GM19239 (cell line): ENCODE results near the gene C13orf46.

ENCODE experiments used
- DNase-seq: peaks from one replicate; pipeline ENCODE4 v3.0.0; 2011; ENCODE audit warnings: low spot score; ENCODE audit not compliant: insufficient read length
- FAIRE-seq: peaks from 2 replicates; lab custom pipeline; 2011; peaks lifted over from hg19 to GRCh38; lab: Jason Lieb, UNC

The C13orf46 gene

GRCh38 chr13:113960276-113960948, 13.5 kb downstream of the C13orf46 start:
- DNase-seq (no peak), FAIRE-seq (no peak)

- no peak for DNase-seq
- FAIRE-seq = no peak
These were observed 14.7 kb downstream of the C13orf46 start for GRCh38 chr13:113959198-113959597.

- no peak for DNase-seq
- FAIRE-seq = no peak
These were observed 15.5 kb downstream of the C13orf46 start for GRCh38 chr13:113958373-113958772.

DNA sequence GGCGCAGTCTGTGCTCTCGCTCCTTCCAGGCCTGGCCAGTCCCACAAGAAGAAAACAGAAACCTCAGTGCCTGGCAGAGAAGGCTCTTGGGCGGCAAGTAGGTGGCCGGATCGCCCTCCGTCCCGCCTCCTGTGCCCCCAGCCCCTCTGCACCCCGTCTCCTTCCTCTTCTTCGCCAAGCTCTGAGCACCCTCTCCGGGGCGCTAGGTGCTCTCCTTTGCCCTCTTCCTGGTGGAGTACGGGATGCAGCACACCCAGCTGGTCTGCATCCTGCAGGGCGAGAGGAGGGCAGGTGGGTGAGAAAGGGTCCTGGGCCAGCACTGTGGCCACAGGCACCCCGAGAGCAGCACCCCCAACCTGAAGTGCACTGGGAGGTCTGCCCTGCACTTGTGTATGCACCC, 17.3 kb downstream of the C13orf46 start:
- no peak for DNase-seq
- no peak for FAIRE-seq

GRCh38 chr13:113955691-113956090, 18.2 kb downstream of the C13orf46 start:
- DNase-seq (no peak), FAIRE-seq (no peak)

- no peak for DNase-seq
- FAIRE-seq = no peak
These were observed 18.6 kb downstream of the C13orf46 start for GRCh38 chr13:113955235-113955634.

- DNase-seq = no peak
- no peak for FAIRE-seq
These were observed 19.6 kb downstream of the C13orf46 start for GRCh38 chr13:113954046-113954835.

DNA sequence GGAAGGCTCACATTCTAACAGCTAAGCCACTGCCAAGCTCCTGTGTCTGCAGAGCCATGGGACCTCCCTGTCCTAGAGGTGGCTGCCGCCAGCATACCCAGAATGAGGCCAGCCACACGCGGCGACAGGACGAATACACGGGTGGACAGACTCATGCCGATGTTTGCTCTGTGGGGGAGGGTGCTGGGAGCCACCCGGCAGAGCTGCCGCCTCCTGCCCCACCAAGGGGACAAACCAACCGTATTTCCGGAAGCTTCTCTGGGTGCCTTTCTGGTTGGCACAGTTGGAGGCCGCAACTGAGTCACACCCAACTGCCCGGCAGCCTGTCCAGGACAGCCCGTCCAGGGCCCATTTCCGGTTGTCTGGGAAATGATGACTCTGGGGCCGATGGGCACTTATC, 20.3 kb downstream of the C13orf46 start:
- FAIRE-seq = no peak
- no peak for DNase-seq

DNA sequence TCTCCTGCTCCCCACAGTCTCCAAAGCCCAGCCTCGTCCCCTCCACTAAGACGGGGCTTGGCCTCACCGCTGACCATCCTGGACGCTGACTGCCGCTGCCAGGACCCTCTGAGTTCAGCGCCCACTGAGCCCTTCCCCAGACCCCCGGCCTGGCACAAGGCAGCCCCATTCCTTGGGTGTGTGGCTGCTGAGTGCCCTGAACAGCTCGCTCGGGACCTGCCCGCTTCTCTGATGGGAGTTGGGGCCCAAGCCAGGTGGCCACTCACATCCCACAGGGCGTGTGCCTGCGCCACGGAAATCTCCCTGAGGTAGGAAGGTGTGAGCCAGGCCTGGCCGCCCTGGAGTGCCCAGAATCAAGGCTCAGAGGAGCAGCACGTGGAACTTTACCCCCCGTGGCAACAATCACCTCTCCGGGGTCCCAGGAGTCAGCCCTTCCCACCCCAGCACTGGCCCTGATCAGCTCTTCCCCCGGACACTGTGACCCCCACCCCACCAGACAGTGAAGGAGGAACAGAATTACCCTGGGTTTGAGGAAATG, 20.8 kb downstream of the C13orf46 start:
- FAIRE-seq (no peak), DNase-seq (no peak)

- DNase-seq (no peak), FAIRE-seq (no peak)
These were observed 21.5 kb downstream of the C13orf46 start for GRCh38 chr13:113952151-113952982.

DNA sequence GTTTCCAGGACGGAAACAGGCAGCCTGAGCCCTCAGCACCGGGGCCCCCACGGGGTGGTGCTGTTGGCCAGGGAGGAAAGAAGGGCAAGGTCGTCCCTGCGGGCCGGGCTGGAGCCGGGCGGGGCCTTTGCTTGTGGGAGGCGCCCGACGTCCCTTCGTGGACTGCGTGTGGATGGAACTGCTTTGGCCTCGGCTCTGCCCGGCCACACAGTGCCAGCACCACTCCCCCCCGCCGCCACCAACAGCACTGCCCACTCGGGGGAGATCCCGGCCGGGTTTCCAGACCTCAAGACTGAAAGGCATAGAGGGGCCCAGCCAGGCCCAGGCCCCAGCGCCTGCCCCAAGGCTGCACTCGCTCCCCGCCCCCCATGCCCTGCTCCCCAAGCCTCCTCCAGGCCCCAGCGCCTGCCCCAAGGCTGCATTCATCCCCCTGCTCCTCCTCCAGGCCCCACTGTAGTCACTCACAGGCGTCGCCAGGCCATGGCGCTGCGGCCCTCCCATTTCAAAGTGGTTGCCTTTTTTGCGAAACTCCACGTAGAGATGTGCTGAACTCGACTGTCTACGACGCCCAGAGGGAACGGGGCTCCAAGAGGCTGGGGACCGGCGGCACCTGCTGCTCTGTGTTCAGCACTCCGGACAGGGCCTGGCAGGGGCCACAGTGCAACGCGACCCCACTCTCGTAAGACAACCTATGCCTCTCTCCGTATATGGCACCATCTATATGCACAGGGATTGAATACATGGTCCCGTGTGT, 22.5 kb downstream of the C13orf46 start:
- DNase-seq (peak; percentile 97), FAIRE-seq (no peak)

GRCh38 chr13:113950451-113951245, 23.2 kb downstream of the C13orf46 start:
- DNase-seq (no peak), FAIRE-seq (no peak)

DNA sequence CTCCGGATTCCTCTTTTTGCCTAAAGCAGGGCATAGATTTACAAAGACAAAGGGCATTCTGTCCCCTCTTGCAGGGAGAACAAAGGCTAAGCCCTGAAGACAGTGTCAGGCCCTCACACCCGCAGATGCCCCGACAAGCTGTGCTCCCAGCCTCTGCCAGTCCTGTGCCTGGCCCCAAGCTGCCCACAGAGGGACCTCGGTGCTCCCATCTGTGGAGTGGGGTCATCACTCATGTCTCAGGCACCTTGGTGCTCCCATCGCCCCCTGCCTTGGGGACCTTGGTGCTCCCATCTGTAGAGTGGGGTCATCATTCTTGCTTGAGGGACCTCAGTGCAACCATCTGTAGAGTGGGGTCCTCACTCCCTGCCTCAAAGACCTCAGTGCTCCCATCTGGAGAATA, 24.3 kb downstream of the C13orf46 start:
- FAIRE-seq (no peak), DNase-seq (no peak)

DNA sequence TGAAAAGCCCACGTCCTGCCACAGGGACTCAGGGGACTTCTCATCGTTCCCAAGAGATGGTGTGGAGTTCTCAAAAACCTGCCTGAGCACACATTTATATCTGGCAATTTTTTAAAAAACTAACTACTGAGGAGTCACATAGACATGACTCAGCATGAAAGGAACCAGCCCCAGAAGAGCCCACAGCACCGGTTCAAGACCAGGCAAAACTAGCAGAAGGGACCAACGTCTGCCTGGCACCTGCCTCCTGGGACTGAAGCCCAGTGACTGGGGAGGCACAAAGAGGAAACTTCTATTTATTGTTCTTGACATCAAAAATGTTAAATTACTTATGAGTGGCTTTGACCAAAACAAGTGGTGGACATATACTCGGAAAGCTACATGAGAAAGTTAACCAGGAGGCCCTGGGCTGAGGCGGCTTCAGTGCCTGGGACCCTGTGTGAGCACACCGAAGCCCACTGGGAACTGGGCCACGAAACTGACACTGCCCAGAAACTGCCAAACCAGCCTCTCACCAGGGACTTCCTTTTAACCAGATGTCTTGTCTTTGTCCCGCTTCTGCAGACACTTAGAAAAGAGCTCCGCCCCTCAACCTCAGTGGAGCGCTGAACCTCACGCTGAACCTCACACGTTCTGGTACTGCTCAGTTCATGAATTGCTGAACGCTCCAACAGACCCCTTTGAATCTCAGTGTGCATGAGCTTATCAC, 25.7 kb downstream of the C13orf46 start:
- DNase-seq (no peak), FAIRE-seq (no peak)

GRCh38 chr13:113947311-113948033, 26.4 kb downstream of the C13orf46 start:
- DNase-seq (no peak), FAIRE-seq (no peak)

DNA sequence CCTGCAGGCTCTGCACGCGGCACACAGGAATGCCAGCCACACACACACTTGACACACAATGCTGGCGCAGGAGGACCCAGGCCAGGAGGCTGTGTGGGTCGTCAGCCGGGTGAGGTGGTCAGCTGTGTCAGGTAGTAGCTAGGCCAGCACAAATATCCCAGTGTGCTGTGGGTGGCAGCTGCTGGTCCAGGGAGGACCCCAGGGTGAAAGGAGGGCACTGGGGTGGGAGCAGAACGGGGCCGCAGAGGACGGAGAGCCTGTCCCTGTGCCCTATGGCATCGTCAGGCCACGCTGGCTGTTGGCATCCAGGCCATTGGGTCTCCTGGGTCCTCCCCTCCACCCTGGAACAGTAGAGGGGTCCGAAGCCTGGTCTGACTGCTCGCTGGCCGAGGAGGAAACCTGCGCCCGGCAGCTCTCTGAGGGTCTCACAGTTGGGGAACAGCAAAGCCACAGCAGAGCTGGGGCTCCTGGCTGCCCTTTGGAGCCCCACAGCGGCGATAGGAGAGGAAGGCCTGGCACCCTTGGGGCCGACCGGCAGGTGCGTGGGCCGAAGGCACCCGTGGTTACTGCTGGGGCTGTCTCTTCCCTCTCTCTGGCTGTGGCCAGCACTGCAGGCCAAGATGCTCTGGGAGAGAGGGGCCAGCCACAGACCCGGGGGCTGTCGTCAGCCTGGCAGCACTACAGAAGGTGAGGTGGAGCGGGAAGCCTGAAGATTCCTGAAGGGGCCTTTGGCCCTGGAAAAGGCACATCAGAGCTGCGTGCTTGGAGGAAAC, 27.3 kb downstream of the C13orf46 start:
- no peak for FAIRE-seq
- no peak for DNase-seq

- no peak for DNase-seq
- FAIRE-seq = no peak
These were observed 27.9 kb downstream of the C13orf46 start for GRCh38 chr13:113945857-113946408.
